Measurements from ENCODE around the gene PTPRS.

PTPRS gene

DNA sequence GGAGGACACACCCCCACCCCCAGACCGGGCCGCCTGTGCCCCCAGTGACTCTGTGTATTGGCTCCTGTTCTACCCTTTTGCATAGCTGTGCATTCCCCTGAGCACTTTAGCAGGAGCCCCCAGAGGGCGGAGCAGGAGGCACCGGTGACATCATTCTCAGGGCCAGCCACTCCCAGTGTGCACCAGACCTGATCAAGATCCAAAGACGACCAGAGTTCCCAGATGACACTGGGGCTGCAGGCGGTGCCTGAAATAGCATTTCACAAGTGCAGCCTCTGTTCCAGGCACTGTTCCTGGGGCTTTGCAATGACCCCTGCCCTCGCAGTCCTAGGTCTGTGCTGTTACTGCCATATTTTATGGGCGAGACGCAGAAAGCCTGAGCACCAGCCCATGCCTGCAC, 14.5 kb upstream of the PTPRS start:
- DNase-seq (ENCODE audit: low spot score) = no peak

DNA sequence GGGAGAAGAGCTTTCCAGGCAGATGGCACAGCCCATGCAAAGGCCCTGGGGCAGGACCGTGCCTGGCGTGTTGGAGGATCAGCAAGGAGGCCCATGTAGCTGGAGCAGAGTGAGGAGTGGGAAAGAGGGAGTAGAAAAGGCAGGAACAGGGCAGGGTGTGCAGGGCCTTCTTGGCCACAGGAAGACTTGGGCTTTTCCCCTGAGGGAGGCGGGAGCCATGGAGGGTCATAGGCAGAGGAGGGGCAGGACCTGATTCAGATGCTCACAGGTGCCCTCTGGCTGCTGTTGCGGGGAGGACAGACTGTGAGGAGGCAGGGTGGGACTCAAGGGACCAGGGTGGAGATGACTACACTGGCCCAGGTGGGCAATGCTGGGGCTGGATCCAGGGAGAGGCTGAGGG, 13.8 kb upstream of the PTPRS start:
- DNase-seq (ENCODE audit: low spot score) = peak; percentile 45

DNA sequence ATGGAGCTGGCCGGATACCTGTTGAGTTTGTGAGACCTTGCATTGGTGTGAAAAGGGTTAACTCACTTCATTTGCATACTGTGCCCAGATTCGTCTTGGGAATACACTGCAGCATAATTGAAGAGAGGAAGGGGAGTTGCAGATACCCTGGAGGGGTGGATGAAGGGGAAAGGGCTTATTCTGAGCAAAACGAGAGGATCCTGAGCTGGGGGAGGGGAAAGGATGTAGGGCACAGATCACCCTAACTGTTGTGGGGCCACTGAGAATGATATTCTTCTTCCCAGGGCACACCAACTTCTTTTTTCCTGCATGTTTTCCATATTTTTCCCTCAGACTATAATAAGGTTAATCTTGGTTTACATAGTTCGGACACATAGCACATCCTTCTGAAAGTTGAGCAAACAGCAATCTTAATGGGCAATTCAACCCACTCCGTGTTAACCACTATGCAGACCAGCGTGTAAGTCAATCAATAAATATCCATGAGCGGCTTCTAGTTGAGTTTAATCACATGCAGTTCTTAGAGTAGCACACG, 11.7 kb upstream of the PTPRS start:
- no peak for DNase-seq (ENCODE audit: low spot score)

DNA sequence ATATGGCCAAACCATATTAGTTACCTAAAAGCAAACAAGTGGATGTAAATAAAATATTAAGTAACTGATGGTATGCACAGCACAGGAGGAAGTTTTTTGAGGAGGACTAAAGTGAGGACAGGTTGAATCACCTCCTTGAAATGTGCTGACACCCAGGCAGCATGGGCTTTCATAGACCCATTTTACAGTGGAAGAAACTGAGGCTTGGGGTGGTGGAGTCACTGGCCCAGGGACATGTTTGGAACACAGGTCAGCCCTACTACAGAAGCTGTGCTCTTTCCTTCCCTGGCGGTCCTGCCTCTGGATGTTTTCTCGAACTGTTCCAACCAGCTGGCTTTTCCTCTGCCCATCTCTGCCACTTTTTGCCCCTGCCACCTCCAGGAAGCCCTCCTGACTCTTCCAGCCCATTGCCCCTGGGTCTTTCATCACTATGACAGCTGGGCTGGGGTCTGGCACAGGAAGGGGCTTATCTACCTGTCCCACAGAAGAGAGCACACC, 11.2 kb upstream of the PTPRS start:
- DNase-seq (ENCODE audit: low spot score) = no peak

DNA sequence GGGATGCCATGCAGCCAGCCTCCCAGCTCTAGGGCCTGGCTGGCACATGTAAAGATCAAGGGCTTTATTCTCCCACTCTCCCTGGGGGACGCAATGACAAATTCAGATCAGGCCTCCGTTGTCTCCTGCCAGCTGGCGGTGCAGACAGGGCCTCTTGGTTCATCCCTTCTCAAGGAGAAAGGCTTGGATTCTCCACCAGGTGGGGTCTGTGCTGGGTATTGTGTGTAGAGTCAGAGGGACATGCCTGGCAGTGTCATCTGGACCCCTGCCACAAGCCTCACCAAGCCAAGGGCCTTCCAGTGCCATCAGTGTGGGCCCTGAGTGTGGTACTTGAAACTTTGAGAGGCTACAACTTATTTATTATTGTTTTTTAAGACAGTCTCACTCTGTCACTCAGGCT, 8.4 kb upstream of the PTPRS start:
- DNase-seq (ENCODE audit: low spot score) = no peak

DNA sequence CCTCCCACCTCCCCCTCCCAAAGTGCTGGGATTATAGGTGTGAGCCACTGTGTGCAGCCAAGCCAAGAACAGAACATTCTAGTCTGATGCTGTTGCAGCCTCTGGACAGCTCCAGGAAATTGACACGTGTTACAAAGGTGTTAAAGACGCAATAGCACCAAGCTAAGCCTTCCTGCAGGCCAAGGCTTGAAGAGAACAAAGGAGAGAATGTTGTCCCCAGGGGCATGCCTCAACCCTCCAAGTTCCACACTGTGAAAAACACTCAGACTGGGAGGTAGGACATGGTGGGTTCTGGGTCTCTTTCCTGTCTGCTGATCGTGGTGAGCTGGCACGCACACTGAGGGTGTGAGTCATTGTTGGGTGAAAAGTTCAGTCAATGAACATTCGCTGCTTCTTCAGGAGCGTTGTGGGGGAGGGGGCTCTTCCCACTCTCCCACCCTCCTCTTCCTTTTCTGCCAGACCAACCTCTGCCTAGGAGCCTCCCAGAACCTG, 5.3 kb upstream of the PTPRS start:
- no peak for DNase-seq (ENCODE audit: low spot score)

DNA sequence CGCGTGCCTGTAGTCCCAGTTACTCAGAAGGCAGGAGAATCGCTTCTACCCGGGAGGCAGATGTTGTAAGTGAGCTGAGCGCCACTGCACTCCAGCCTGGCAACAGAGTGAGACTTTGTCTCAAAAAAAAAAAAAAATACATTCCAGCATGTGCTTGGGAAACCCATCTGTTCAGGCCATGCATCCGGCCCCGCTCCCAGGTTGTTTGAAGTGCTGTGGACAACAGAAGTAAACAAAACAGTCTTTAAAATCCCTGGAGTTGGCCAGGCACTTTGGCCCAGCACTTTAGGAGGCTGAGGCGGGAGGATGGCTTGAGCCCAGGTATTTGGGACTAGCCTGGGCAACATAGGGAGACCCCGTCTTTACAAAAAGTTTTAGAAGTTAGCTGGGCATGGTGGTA, 3.2 kb upstream of the PTPRS start:
- DNase-seq (ENCODE audit: low spot score) = no peak

DNA sequence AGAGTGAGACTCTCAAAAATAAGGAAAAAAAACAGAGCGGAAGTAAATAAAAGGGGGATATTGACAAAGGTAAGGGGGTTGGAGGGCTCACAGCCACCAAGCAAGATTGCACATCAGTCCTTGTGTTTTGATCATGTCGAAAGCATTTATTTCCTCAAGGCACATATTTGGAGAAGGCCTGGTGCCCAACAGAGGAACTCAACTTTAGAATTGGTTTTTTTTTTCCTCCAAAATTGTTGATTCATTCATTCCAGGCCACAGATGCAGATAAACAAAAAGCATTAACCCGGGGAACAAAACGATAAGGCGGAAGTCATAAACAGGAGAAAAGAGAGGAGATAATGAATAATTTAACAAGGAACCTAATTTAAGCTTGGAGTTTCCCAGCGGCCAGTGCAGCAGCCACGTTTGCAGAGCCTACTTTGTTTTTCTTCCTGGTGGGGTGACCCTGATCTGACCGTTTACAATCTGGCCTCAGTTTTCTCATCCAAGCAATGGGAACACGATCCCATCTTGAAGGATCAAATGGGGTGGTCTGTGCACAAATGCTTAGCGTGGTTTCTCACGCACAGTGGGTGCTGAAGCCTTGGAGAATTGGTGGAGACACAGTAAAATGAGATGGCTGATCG, 2.1 kb upstream of the PTPRS start:
- DNase-seq (ENCODE audit: low spot score) = no peak

DNA sequence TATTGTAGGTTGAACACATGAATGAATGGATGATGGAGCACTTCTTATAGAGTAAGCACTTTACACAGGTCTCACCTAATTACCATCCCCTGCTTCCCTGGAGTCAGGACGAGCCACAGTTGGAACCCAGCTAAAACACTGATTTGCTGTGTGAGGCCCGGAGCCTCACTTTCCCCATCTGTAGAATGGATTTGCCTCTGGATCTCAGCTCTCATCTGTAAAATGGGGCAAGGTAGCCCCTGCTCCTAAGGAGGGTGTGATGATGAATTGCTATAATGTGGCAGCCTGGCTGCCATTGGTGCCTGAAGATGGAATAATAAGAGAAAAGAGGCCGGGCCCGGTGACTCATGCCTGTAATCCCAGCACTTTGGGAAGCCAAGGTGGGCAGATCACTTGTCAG, 1.4 kb upstream of the PTPRS start:
- DNase-seq (ENCODE audit: low spot score) = no peak

DNA sequence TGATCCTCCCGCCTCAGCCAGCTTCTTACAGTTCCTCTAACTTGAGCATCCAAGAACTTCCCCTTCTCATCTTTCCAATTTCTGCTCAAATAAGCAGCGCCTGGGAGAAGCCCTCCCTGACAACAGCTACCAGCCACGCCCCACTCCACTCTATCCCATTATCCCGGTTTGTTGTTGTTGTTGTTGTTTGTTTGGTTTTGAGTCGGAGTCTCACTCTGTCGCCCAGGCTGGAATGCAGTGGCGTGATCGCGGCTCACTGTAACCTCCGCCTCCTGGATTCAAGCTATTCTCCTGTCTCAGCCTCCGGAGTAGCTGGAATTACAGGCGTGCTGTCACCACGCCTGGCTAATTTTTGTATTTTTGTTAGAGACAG, 822 bp upstream of the PTPRS start:
- no peak for DNase-seq (ENCODE audit: low spot score)

DNA sequence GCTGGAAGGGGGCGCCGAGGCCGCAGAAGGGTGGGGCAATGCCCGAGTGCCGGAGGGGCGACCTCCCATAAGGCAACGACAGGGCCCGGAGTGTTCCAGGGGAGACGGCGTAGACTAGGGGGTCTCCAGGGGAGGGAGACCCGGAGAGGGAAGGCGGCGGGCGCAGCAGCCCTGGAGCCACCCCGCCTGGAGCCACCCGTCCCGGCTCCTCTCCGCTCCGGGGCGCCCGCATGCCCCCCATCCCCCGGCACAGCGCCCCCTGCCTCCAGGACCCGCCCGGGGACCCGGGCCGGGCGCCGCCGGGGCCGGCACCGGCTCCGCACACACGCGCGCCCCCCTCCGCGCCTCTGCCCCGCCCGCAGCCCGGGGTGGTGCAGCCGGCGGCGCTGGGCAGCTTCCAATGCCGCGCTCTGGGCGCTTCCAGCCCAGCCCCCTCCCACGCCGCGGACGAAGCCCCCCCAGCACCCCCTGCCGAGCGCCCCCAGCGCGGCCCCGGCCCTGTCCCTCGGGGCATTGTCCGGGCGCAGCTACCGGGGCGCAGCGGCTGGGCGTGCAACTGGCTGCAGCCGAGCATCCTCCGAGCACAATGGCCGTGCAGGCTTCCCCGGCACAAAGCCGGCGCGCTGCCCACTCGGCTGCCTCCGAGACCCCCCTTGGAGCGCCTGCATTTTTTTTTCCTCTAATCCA, 519 bp downstream of the PTPRS start:
- no peak for DNase-seq (ENCODE audit: low spot score)

DNA sequence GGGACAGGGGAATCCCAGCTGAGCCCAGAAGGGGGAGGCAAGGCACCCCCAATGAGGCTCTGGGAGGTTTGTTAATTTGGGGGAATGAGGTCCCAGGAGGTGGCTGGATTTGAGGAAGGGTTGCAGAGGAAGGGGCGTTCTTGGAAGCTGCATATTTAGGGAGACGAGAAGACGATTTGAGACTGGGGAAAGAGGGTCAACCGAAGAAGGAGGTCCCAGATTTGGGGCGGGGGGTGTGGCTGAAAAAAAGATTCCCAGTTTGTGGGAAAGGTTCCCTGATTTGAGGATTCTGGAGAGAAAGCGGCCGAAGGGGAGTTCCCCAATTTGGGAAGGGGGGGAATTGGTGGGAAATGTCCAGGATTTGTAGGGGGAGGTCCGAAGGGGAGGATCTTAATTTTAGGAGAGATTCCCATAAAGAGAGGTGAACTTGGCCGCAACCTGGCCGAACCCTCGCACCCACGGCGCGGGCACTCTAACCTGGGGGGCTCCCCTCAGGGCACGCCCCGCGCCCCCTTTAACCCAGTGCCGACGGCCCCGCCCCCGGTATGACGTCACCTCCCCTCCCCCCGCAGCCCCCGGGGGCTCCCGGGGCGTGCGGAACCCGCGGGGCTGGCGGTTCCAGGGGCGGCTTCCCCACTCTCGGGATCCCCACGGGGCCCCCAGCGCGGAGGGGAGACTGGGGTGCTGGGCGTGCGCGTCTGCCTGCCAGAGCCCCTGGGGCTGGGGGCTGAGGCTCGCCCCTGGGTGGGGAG, 1.2 kb downstream of the PTPRS start:
- no peak for DNase-seq (ENCODE audit: low spot score)

DNA sequence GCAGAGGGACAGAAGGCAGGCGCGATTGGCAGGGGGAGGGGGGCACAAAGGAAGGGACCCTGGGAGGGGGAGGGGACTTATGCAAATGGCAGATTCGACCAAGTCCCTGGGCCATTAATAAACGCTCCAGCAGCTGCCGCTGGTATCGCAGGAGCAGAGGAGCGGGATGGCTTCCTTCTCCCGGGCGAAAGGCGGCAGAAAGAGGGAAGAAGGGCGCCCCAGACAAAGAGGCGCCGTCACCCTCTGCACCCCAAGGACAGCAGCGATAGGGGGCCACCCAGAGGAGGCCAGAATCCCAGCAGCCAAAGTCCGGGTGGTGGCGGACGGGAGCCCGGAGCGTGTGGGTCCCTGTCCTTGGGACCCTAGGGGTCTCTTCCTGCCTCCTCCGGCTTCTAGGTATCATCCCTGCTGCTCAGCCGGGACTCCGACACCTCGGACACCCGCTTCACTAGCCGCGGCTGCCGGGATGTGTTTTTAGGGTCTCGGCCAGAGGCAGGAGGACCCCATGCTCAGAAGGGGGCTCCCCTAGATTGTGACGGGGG, 1.9 kb downstream of the PTPRS start:
- DNase-seq (ENCODE audit: low spot score) = no peak

DNA sequence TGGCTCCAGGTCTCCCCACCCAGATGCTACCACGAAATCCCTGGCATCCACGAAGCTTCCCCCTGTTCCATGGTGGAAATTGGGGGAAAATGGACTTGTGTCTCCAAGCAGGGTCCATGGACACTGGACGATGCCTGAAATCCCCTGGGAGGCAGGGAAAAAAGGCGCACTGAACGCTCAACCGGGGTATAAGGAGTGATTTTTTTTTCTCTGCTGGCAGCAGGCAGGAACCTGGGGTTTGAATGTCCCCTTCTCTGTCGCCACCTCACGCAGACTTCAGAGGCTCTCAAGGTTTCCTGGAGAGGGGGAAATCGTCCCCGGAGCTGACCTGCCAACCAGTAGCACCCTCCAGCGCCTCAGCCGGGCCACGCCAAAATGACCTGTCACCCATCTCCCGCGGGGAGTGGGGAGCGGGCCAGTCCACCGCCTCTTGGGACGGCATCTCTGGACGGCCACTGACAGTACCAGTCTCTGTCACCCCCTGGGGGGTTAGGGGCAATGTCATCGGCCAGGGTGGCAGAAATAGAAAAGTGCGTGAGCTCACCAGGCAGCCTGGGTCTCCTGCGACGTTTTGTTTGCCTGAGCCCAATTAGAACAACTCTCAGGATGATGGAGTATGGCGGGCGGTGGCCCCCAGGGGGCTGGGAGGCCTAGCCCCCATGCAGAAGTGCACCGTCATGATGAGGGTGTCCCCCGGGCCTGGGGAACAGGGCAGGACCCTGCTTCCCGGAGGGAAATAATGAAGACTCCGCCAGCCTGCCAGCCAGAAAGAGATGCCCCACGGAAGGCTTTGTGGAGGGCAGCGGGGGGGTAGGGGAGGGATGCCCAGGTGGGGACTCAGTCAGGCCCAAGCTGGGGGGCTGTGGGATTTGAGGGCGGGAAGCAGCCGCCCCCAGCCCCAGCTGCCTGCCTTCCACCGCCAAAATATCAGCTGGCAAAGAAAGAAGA, 2.6 kb downstream of the PTPRS start:
- DNase-seq (ENCODE audit: low spot score) = no peak

DNA sequence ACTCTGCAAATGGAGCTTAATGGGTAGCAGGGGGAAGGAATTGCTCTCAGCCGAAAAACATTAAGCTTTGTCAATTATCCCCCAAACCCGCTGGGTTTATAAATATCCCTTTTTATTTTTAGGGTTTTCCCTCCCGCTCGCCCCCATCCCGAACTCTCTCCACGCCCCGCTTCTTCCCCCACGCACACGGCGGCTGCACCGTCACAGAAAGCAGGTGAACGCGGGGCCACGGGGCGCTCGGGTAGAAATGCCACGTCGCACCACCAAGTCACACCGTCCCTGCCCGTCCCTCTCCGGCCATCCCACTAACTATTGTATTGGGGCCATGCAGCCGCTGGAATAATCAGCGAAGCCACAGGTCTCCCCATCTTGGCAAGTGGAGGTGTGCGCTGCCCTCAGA, 3.5 kb downstream of the PTPRS start:
- DNase-seq (ENCODE audit: low spot score) = no peak

DNA sequence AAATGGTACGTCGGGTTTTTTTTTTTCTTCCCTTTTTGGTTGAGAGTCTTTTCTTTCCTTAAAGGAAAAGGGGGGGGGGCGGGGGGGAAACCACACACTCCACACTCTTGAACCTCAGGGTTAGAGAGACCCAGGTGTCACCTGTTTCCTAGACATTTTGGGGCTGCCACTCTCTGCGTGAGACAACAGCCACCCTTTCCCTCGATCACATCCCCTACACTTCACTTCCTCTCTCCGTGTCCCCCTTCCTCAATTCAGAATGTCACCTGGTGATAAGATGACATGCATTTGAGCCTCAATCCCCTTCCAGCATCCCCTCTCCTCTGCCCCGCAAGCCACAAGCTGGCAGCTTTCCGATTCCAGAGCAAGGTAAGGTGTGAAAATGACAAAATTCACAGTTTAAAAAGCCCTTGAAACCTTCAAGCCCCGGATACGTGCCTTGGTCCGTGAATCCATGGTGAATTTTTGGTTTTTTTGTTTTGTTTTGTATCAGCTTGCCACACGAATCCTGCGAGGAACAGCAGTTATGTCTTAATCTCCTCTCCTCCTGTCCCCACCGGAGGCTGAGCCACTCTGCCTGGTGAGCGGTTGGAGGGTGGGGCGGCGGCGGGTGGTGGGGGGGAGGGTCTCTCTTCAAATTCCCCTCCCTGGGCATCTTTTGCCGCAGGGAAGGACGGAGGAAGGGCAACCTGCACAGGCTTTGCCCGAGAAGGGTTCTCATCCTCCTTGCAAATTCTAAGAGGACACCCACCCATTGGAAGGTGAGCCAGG, 4.2 kb downstream of the PTPRS start:
- no peak for DNase-seq (ENCODE audit: low spot score)

DNA sequence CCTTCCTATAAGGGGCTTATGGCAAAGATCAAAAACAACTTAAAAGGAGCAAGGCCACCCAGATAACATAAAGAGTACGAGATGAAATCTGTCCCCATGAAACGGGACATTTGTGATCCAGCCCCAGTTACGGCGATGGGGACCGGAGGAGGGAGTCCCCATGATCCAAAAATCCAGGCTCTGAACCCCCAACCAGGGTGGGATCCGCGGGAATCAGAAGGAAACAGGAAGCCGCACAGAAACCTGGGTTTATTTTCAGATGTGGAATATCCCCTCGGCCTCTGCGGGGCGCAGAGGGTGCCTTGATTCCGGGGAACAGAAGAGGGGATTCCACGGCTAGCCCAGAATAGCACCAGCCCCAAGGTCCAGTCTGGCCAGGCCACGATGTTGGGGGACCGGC, 5.0 kb downstream of the PTPRS start:
- no peak for DNase-seq (ENCODE audit: low spot score)

DNA sequence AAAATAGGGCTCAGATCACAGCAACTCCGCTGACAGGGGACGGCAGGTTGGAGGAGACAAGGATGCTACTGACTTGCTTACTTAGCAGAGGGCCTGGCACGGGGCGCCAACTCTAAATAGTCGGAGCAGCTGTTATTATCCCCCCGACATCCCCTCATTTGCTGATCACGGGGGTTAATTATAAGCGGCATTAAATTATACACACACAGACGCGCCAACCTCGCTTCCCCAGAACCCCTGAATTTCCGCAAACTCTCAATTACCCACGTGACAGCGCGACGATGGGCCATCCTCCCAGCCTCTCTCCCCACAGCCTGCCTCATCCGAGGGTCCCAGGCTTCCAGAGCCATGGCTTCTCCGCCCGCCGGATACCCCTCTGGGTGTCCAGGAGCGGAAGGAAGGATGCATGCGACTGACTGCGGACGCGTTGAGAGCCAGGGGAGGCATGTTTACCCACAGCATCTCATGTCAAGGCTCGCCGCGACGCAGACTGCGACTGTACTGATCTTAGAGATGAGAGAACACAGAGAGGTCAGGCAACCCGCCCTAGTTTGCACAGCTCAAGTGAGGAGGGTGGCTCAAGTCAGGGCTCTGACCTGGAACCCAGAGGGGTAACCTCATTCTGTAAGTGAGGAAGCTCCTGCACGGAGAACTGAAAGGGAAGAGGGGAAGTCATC, 5.7 kb downstream of the PTPRS start:
- no peak for DNase-seq (ENCODE audit: low spot score)

DNA sequence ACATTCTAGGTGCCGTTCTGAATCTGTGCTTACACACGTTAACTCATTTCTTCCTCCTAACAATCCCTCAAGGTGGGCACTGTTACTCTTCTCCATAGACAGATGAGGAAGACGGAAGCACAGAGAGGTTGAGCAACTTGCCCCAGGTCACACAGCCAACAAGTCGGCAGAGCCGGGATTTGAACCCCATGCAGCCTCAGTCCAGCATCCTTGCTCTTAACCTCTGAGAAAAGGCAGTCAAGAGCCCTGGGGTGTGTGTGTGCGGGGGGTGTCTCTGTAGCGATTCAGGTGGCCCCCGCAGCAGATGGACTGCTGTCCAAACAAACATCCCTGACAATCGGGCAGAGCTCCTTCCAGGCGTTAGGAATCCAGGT, 6.3 kb downstream of the PTPRS start:
- DNase-seq (ENCODE audit: low spot score) = no peak
